Adrenal gland (tissue), 12 donors: Measurements from ENCODE around the gene PGP. TPM values are rescaled to one million over a fixed set of nuclear protein-coding genes. Genes with fewer than 3 reads are reported as not detected.

Experiments used
- DNase-seq, 7 donors: peaks; one replicate each; pipeline ENCODE4 v3.0.0-alpha.2; 2019 to 2020
- H3K27ac ChIP-seq, 5 donors: fragments of 200-600 bp; sonication (generic) in 4 of 5; 1 replicate in 3 of 5; 2 replicates in 2 of 5; pipeline versions ENCODE4 v1.5.1 to v1.8.0; 2016 to 2020; ENCODE audit warnings: mild to moderate bottlenecking in 1 of 5
- H3K27me3 ChIP-seq: fragments of 200-600 bp; 2 replicates; pipeline ENCODE4 v1.8.0; 2021
- H3K36me3 ChIP-seq, 2 donors: fragments of 200-600 bp; replicated peaks in 1 of 2; 1 replicate in 1 of 2; 2 replicates in 1 of 2; pipeline versions ENCODE4 v1.5.1 to v1.8.0; 2018 to 2022
- H3K4me1 ChIP-seq, 2 donors: fragments of 200-600 bp; replicated peaks in 1 of 2; 1 replicate in 1 of 2; 2 replicates in 1 of 2; pipeline versions ENCODE4 v1.5.1 to v1.8.0; 2018 to 2021
- H3K4me3 ChIP-seq, 4 donors: fragments of 200-600 bp; sonication (generic) in 3 of 4; one replicate each; pipeline ENCODE4 v1.5.1; 2016 to 2018
- H3K9me3 ChIP-seq, 3 donors: fragments of 200-600 bp; sonication (generic) in 1 of 3; replicated peaks in 1 of 3; 1 replicate in 2 of 3; 2 replicates in 1 of 3; pipeline versions ENCODE4 v1.5.1 to v1.8.0; 2016 to 2021
- CTCF ChIP-seq, 6 experiments: fragments of 450-650 bp in 4 of 6; fragments of 200-600 bp in 2 of 6; sonication (generic) in 1 of 6; IDR thresholded peaks; 1 replicate in 5 of 6; 2 replicates in 1 of 6; pipeline versions ENCODE4 v1.5.1 to v1.8.0; 2016 to 2021; ENCODE audit warnings: antibody characterized with exemption in 6 of 6, mild to moderate bottlenecking in 2 of 6, moderate library complexity in 1 of 6
- POLR2A ChIP-seq, 2 donors: fragments of 450-650 bp; IDR thresholded peaks; one replicate each; pipeline ENCODE4 v1.6.1; 2017; ENCODE audit warnings: antibody characterized with exemption in 2 of 2, mild to moderate bottlenecking in 2 of 2, moderate library complexity in 1 of 2
- WGBS, 4 donors: extraction: QIAGEN DNeasy Blood & Tissue Kit in 2 of 4; methylation state at CpG; one replicate each; pipeline versions ENCODE4 v1.1.5 to v1.1.7; 2013 to 2017; 5-methylcytosine and 5-hydroxymethylcytosine counted together
- intact Hi-C, 2 donors: fragments of 100-400 bp; cut with DNase I; formaldehyde crosslinking; loops; one replicate each; pipeline versions ENCODE4 v1.14.1 to v1.15.0; 2022 to 2023
- polyA plus RNA-seq, 3 donors: library from polyadenylated mRNA; stranded (reverse); fragments of 200-250 nt in 2 of 3; fragments of 350-450 nt in 1 of 3; fragmentation: Illumina TruSeq in 1 of 3; extraction: RNeasy Lipid Tissue Mini Kit (QIAGEN cat#74804) in 1 of 3; gene quantifications; one replicate each; pipeline ENCODE4 v1.2.3, GENCODE V29; 2013 to 2014
- total RNA-seq, 9 donors: library from RNA; depleted of rRNA in 4 of 9; stranded (reverse); fragments of >200 nt in 4 of 9; fragments of 120-200 nt in 1 of 9; fragmentation: NEBNext Ultra II Directional in 1 of 9; extraction: Animal tissue kit (Norgen Biotek cat#: 25700) in 1 of 9; gene quantifications; one replicate each; pipeline versions ENCODE4 v1.1.0 to v1.2.4, GENCODE V29; 2013 to 2023
- donor health status: healthy with polysubstance abuse.
- donor health status: Bipolar disorder and iron deficiency.
- donor health status: DM: yes; HTN: yes; CAD: no.
- donor health status: DM: no; HTN: no; CAD: no.
- donor health status: DM: no; HTN: no; CAD: no.
- donor health status: DM: yes; HTN: yes; CAD: no.

The PGP gene
- total and polyA plus RNA-seq, 12 donors = 8.3 to 24.1 (median 13.6) TPM

GRCh38 chr16:2244926-2245795 lies 30.5 kb upstream of the PGP start:
- Histone ChIP-seq H3K4me1 (peaks cover 4% of the 10 kb centered on the region in 2 donors), H3K27ac (no peak overlapping the region), H3K27me3 (no peaks in the 10 kb centered on the region), H3K36me3 (peaks cover 0 to 47% of the 10 kb centered on the region in 2 donors), H3K9me3 (no peaks in the 10 kb centered on the region), H3K4me3 (no peak overlapping the region)
- no peak for DNase-seq
- intact Hi-C loops = no loop called here
- 92 to 94% (median 94%) methylated on average over 23 to 30 of the region's 30 CpGs for WGBS, 4 donors
- TF ChIP-seq CTCF (IDR thresholded peaks at IDR 0.05) (no peak), POLR2A (IDR thresholded peaks at IDR 0.05) (no peak)

GRCh38 chr16:2244301-2244700 lies 29.7 kb upstream of the PGP start:
- Histone ChIP-seq H3K27me3 (no peaks in the 10 kb centered on the region), H3K9me3 (no peaks in the 10 kb centered on the region), H3K4me3 (no peak overlapping the region), H3K4me1 (no peaks in the 10 kb centered on the region), H3K27ac (no peak overlapping the region), H3K36me3 (peaks cover 0 to 47% of the 10 kb centered on the region in 2 donors)
- 69 to 83% (median 75%) methylated on average over 10 to 17 of the region's 17 CpGs for WGBS, 4 donors
- TF ChIP-seq CTCF (IDR thresholded peaks at IDR 0.05) = no peak
- TF ChIP-seq POLR2A (IDR thresholded peaks at IDR 0.05) = no peak
- DNase-seq = no peak
- intact Hi-C loops = no loop called here

- WGBS, 4 donors = 93 to 98% (median 96%) methylated on average over 4 to 11 of the region's 11 CpGs
- Histone ChIP-seq H3K9me3 (no peaks in the 10 kb centered on the region), H3K4me3 (no peak overlapping the region), H3K4me1 (peaks cover 0 to 4% of the 10 kb centered on the region in 2 donors), H3K36me3 (peaks cover 0 to 47% of the 10 kb centered on the region in 2 donors), H3K27ac (no peak overlapping the region), H3K27me3 (no peaks in the 10 kb centered on the region)
- no peak for TF ChIP-seq POLR2A (IDR thresholded peaks at IDR 0.05)
- no peak for TF ChIP-seq CTCF (IDR thresholded peaks at IDR 0.05)
- no peak for DNase-seq
- intact Hi-C loops = no loop called here
Observed at GRCh38 chr16:2243781-2244180, 29.1 kb upstream of the PGP start.

- Histone ChIP-seq H3K36me3 (peaks cover 0 to 47% of the 10 kb centered on the region in 2 donors), H3K27ac (no peak overlapping the region), H3K9me3 (no peaks in the 10 kb centered on the region), H3K4me3 (no peak overlapping the region), H3K4me1 (peaks cover 0 to 7% of the 10 kb centered on the region in 2 donors), H3K27me3 (no peaks in the 10 kb centered on the region)
- 95 to 100% (median 96%) methylated on average over 5 to 19 of the region's 19 CpGs for WGBS, 4 donors
- TF ChIP-seq POLR2A (IDR thresholded peaks at IDR 0.05) = no peak
- no peak for TF ChIP-seq CTCF (IDR thresholded peaks at IDR 0.05)
- intact Hi-C loops = no loop called here
- no peak for DNase-seq
Observed at GRCh38 chr16:2243031-2243528, 28.4 kb upstream of the PGP start.
